ENCODE data around the gene GPR35. TPM values are rescaled to one million over a fixed set of nuclear protein-coding genes. Genes with fewer than 3 reads are reported as not detected.

Gene GPR35
- total RNA-seq, 1 experiment from 2014 or later = 2.4 TPM

GRCh38 chr2:240600451-240600961 is 24.8 kb upstream of the GPR35 start:
- Histone ChIP-seq H3K27ac (ENCODE audit: low read length) (no peak overlapping the region), H3K36me3 (ENCODE audit: low read depth, low read length) (no peaks in the 10 kb centered on the region), H3F3A (ENCODE audit: low read length, unreplicated experiment) (no peaks in the 10 kb centered on the region), H3K9ac (ENCODE audit: low read length) (no peak overlapping the region), H3K9me2 (replicated peaks; ENCODE audit: low read length) (no peaks in the 10 kb centered on the region), H3K9me3 (ENCODE audit: low read length) (no peaks in the 10 kb centered on the region), H3K79me2 (ENCODE audit: low read length) (no peaks in the 10 kb centered on the region), H2AFZ (ENCODE audit: low read length) (no peak overlapping the region), H3K4me1 (ENCODE audit: insufficient read depth, low read length) (no peaks in the 10 kb centered on the region), H3K4me3 (ENCODE audit: low read length) (no peak overlapping the region), H3K4me2 (ENCODE audit: low read length) (no peak overlapping the region), H4K20me1 (ENCODE audit: low read length) (no peaks in the 10 kb centered on the region), H3K27me3 (ENCODE audit: low read length) (no peaks in the 10 kb centered on the region)
- TF ChIP-seq EZH2 (IDR thresholded peaks at IDR 0.05; ENCODE audit: low read length, unreplicated experiment) = no peak
- TF ChIP-seq, protein P1, sequence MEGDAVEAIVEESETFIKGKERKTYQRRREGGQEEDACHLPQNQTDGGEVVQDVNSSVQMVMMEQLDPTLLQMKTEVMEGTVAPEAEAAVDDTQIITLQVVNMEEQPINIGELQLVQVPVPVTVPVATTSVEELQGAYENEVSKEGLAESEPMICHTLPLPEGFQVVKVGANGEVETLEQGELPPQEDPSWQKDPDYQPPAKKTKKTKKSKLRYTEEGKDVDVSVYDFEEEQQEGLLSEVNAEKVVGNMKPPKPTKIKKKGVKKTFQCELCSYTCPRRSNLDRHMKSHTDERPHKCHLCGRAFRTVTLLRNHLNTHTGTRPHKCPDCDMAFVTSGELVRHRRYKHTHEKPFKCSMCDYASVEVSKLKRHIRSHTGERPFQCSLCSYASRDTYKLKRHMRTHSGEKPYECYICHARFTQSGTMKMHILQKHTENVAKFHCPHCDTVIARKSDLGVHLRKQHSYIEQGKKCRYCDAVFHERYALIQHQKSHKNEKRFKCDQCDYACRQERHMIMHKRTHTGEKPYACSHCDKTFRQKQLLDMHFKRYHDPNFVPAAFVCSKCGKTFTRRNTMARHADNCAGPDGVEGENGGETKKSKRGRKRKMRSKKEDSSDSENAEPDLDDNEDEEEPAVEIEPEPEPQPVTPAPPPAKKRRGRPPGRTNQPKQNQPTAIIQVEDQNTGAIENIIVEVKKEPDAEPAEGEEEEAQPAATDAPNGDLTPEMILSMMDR (conservative IDR thresholded peaks at IDR 0.05; ENCODE audit: low read depth, low read length) = no peak
- no peak for TF ChIP-seq EZH2phosphoT487 (IDR thresholded peaks at IDR 0.05; ENCODE audit: borderline replicate concordance, low read length)
- ChIA-PET CTCF (no interaction called here), POLR2A (ENCODE audit: unreplicated experiment) (no interaction called here)
- BruUV-seq (replicated peaks) = no TSS peak
- DNase-seq (no peak), ATAC-seq (no peak)
- intact Hi-C loops (cut with micrococcal nuclease) = no loop called here

- Histone ChIP-seq H3K4me1 (ENCODE audit: insufficient read depth, low read length) (no peaks in the 10 kb centered on the region), H4K20me1 (ENCODE audit: low read length) (no peaks in the 10 kb centered on the region), H3K4me2 (ENCODE audit: low read length) (no peak overlapping the region), H3K27me3 (ENCODE audit: low read length) (no peaks in the 10 kb centered on the region), H3K9me3 (ENCODE audit: low read length) (no peaks in the 10 kb centered on the region), H3K4me3 (ENCODE audit: low read length) (no peak overlapping the region), H3K9me2 (replicated peaks; ENCODE audit: low read length) (no peaks in the 10 kb centered on the region), H3K79me2 (ENCODE audit: low read length) (no peaks in the 10 kb centered on the region), H3K9ac (ENCODE audit: low read length) (no peak overlapping the region), H2AFZ (ENCODE audit: low read length) (no peak overlapping the region), H3K27ac (ENCODE audit: low read length) (no peak overlapping the region), H3K36me3 (ENCODE audit: low read depth, low read length) (no peaks in the 10 kb centered on the region), H3F3A (ENCODE audit: low read length, unreplicated experiment) (no peaks in the 10 kb centered on the region)
- POLR2A ChIA-PET (ENCODE audit: unreplicated experiment) = no interaction called here
- TF ChIP-seq, protein P1 (conservative IDR thresholded peaks at IDR 0.05; ENCODE audit: low read depth, low read length) = no peak
- TF ChIP-seq EZH2phosphoT487 (IDR thresholded peaks at IDR 0.05; ENCODE audit: borderline replicate concordance, low read length) = no peak
- TF ChIP-seq EZH2 (IDR thresholded peaks at IDR 0.05; ENCODE audit: low read length, unreplicated experiment) = no peak
- intact Hi-C loops (cut with micrococcal nuclease) = no loop called here
- ATAC-seq (no peak), DNase-seq (no peak)
- BruUV-seq (replicated peaks) = no TSS peak
- CTCF ChIA-PET = no interaction called here
These were observed 24.0 kb upstream of the GPR35 start for GRCh38 chr2:240601061-240601830.

DNA sequence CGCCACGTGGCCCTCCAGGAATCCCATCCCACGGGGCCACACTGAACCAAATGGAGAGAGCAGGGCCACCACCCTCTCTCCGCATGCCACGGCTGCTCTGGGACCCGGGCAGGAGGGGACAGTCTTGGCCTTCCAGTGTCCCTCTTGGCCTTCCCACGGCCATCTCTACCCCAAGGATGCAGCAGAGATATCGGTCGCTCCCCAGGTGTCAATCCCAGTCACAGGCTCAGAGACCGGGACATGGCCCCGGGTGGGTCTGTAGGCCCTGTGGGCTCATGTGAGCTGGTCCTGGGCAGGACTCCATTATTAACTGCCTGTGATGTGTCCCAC is 23.5 kb upstream of the GPR35 start:
- Histone ChIP-seq H3K79me2 (ENCODE audit: low read length) (no peaks in the 10 kb centered on the region), H3K36me3 (ENCODE audit: low read depth, low read length) (no peaks in the 10 kb centered on the region), H3K9me2 (replicated peaks; ENCODE audit: low read length) (no peaks in the 10 kb centered on the region), H4K20me1 (ENCODE audit: low read length) (no peaks in the 10 kb centered on the region), H3F3A (ENCODE audit: low read length, unreplicated experiment) (no peaks in the 10 kb centered on the region), H3K4me2 (ENCODE audit: low read length) (no peak overlapping the region), H3K4me3 (ENCODE audit: low read length) (no peak overlapping the region), H3K9ac (ENCODE audit: low read length) (no peak overlapping the region), H3K27ac (ENCODE audit: low read length) (no peak overlapping the region), H2AFZ (ENCODE audit: low read length) (no peak overlapping the region), H3K27me3 (ENCODE audit: low read length) (no peaks in the 10 kb centered on the region), H3K9me3 (ENCODE audit: low read length) (no peaks in the 10 kb centered on the region), H3K4me1 (ENCODE audit: insufficient read depth, low read length) (no peaks in the 10 kb centered on the region)
- CTCF ChIA-PET = no interaction called here
- no TSS peak for BruUV-seq (replicated peaks)
- no peak for TF ChIP-seq EZH2phosphoT487 (IDR thresholded peaks at IDR 0.05; ENCODE audit: borderline replicate concordance, low read length)
- TF ChIP-seq, protein P1 (conservative IDR thresholded peaks at IDR 0.05; ENCODE audit: low read depth, low read length) = no peak
- TF ChIP-seq EZH2 (IDR thresholded peaks at IDR 0.05; ENCODE audit: low read length, unreplicated experiment) = no peak
- DNase-seq = no peak
- intact Hi-C loops (cut with micrococcal nuclease) = no loop called here
- no peak for ATAC-seq
- POLR2A ChIA-PET (ENCODE audit: unreplicated experiment) = no interaction called here

Measured in PC-3 (cell line).